Adrenal gland (tissue), 12 donors: ENCODE data around the gene GNAQ. TPM values are rescaled to one million over a fixed set of nuclear protein-coding genes. Genes with fewer than 3 reads are reported as not detected.

ENCODE experiments used
- DNase-seq, 7 donors: peaks; one replicate each; pipeline ENCODE4 v3.0.0-alpha.2; 2019 to 2020
- H3K27ac ChIP-seq, 5 donors: fragments of 200-600 bp; sonication (generic) in 4 of 5; 1 replicate in 3 of 5; 2 replicates in 2 of 5; pipeline versions ENCODE4 v1.5.1 to v1.8.0; 2016 to 2020; ENCODE audit warnings: mild to moderate bottlenecking in 1 of 5
- H3K27me3 ChIP-seq: fragments of 200-600 bp; 2 replicates; pipeline ENCODE4 v1.8.0; 2021
- H3K36me3 ChIP-seq, 2 donors: fragments of 200-600 bp; replicated peaks in 1 of 2; 1 replicate in 1 of 2; 2 replicates in 1 of 2; pipeline versions ENCODE4 v1.5.1 to v1.8.0; 2018 to 2022
- H3K4me1 ChIP-seq, 2 donors: fragments of 200-600 bp; replicated peaks in 1 of 2; 1 replicate in 1 of 2; 2 replicates in 1 of 2; pipeline versions ENCODE4 v1.5.1 to v1.8.0; 2018 to 2021
- H3K4me3 ChIP-seq, 4 donors: fragments of 200-600 bp; sonication (generic) in 3 of 4; one replicate each; pipeline ENCODE4 v1.5.1; 2016 to 2018
- H3K9me3 ChIP-seq, 3 donors: fragments of 200-600 bp; sonication (generic) in 1 of 3; replicated peaks in 1 of 3; 1 replicate in 2 of 3; 2 replicates in 1 of 3; pipeline versions ENCODE4 v1.5.1 to v1.8.0; 2016 to 2021
- POLR2A ChIP-seq, 2 donors: fragments of 450-650 bp; IDR thresholded peaks; one replicate each; pipeline ENCODE4 v1.6.1; 2017; ENCODE audit warnings: antibody characterized with exemption in 2 of 2, mild to moderate bottlenecking in 2 of 2, moderate library complexity in 1 of 2
- WGBS, 4 donors: extraction: QIAGEN DNeasy Blood & Tissue Kit in 2 of 4; methylation state at CpG; one replicate each; pipeline versions ENCODE4 v1.1.5 to v1.1.7; 2013 to 2017; 5-methylcytosine and 5-hydroxymethylcytosine counted together
- intact Hi-C, 2 donors: fragments of 100-400 bp; cut with DNase I; formaldehyde crosslinking; loops; one replicate each; pipeline versions ENCODE4 v1.14.1 to v1.15.0; 2022 to 2023
- polyA plus RNA-seq, 3 donors: library from polyadenylated mRNA; stranded (reverse); fragments of 200-250 nt in 2 of 3; fragments of 350-450 nt in 1 of 3; fragmentation: Illumina TruSeq in 1 of 3; extraction: RNeasy Lipid Tissue Mini Kit (QIAGEN cat#74804) in 1 of 3; gene quantifications; one replicate each; pipeline ENCODE4 v1.2.3, GENCODE V29; 2013 to 2014
- total RNA-seq, 9 donors: library from RNA; depleted of rRNA in 4 of 9; stranded (reverse); fragments of >200 nt in 4 of 9; fragments of 120-200 nt in 1 of 9; fragmentation: NEBNext Ultra II Directional in 1 of 9; extraction: Animal tissue kit (Norgen Biotek cat#: 25700) in 1 of 9; gene quantifications; one replicate each; pipeline versions ENCODE4 v1.1.0 to v1.2.4, GENCODE V29; 2013 to 2023
- TF ChIP-seq, protein P1 (sequence below), 6 experiments: fragments of 450-650 bp in 4 of 6; fragments of 200-600 bp in 2 of 6; sonication (generic) in 1 of 6; IDR thresholded peaks; 1 replicate in 5 of 6; 2 replicates in 1 of 6; pipeline versions ENCODE4 v1.5.1 to v1.8.0; 2016 to 2021; ENCODE audit warnings: antibody characterized with exemption in 6 of 6, mild to moderate bottlenecking in 2 of 6, moderate library complexity in 1 of 6
- donor health status: healthy with polysubstance abuse.
- donor health status: Bipolar disorder and iron deficiency.
- donor health status: DM: yes; HTN: yes; CAD: no.
- donor health status: DM: no; HTN: no; CAD: no.
- donor health status: DM: no; HTN: no; CAD: no.
- donor health status: DM: yes; HTN: yes; CAD: no.

GNAQ gene
- total and polyA plus RNA-seq, 12 donors, result 15.8 to 71.7 (median 45.1) TPM

DNA sequence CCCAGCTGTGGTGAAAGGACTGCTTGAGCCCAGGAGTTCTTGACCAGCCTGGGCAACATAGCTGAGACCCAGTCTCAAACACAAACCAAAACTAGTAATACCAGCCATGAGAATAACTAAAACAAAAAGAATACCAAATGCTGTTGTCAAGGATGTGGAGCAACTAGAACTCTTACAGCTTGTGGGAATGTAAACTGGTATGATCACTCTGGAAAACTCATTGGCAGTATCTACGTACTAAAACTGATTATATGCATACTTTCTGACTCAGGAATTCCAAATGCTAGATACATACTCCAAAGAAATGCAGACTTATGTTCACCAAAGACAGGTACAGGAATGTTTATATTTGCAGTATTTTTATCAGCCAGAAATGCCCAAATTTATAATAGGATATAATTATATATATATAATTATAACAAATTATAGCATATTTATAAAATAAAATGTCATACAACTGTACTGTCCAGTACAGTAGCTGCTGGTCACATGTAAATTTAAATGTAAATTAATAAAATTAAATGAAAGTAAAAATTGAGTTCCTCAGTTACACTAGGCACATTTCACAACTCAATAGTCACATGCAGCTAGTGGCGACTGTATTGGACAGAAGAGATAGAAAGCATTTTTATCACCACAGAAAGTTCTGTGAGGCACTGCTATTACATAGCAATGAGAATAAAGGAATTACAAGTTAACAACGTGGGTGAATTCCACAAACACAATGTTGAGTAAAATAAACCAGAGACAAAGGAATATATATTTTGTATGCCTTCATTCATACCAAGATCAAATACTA is 118.5 kb downstream of the GNAQ start:
- whole genome bisulfite sequencing, 4 donors, result 86 to 90% (median 87%) methylated on average over 3 of the region's 3 CpGs

DNA sequence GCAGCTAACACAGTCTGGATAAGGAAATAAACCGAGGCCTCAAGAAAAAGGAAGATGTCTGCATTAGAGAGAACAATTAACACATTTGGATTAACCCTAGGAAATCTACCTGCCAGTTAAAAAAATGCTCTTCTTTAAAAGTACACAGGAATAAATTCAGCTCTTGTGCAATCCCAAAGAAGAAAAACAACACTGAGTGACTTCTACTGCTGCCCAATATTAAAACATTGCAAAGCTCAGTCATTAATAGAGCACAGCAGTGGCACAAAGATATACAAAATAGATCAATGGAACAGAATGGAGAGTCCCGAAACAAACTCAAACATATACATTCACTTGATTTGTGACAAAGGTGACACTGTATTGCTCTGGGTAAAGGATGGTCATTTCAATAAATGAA is 119.7 kb downstream of the GNAQ start:
- no peaks in the 10 kb centered on the region for H3K27me3 ChIP-seq
- H3K4me1 ChIP-seq, result peaks cover 3 to 19% of the 10 kb centered on the region in 2 donors
- DNase-seq, result no peak
- no peaks in the 10 kb centered on the region for H3K36me3 ChIP-seq
- no peak overlapping the region for H3K27ac ChIP-seq
- H3K4me3 ChIP-seq, result no peak overlapping the region
- intact Hi-C loops, result no loop called here
- TF ChIP-seq, protein P1, sequence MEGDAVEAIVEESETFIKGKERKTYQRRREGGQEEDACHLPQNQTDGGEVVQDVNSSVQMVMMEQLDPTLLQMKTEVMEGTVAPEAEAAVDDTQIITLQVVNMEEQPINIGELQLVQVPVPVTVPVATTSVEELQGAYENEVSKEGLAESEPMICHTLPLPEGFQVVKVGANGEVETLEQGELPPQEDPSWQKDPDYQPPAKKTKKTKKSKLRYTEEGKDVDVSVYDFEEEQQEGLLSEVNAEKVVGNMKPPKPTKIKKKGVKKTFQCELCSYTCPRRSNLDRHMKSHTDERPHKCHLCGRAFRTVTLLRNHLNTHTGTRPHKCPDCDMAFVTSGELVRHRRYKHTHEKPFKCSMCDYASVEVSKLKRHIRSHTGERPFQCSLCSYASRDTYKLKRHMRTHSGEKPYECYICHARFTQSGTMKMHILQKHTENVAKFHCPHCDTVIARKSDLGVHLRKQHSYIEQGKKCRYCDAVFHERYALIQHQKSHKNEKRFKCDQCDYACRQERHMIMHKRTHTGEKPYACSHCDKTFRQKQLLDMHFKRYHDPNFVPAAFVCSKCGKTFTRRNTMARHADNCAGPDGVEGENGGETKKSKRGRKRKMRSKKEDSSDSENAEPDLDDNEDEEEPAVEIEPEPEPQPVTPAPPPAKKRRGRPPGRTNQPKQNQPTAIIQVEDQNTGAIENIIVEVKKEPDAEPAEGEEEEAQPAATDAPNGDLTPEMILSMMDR (IDR thresholded peaks at IDR 0.05), result no peak
- no peak for TF ChIP-seq POLR2A (IDR thresholded peaks at IDR 0.05)
- no peaks in the 10 kb centered on the region for H3K9me3 ChIP-seq
- 72 to 89% (median 89%) methylated on average over 2 of the region's 2 CpGs for WGBS, 4 donors

More for the DNA sequence above, 118.5 kb downstream of the GNAQ start:
- Histone ChIP-seq H3K27me3 (no peaks in the 10 kb centered on the region), H3K27ac (no peak overlapping the region), H3K4me1 (peaks cover 3 to 16% of the 10 kb centered on the region in 2 donors), H3K9me3 (no peaks in the 10 kb centered on the region), H3K4me3 (no peak overlapping the region), H3K36me3 (no peaks in the 10 kb centered on the region)
- no peak for DNase-seq
- TF ChIP-seq, protein P1 (IDR thresholded peaks at IDR 0.05), result no peak
- TF ChIP-seq POLR2A (IDR thresholded peaks at IDR 0.05), result no peak
- intact Hi-C loops, result no loop called here

DNA sequence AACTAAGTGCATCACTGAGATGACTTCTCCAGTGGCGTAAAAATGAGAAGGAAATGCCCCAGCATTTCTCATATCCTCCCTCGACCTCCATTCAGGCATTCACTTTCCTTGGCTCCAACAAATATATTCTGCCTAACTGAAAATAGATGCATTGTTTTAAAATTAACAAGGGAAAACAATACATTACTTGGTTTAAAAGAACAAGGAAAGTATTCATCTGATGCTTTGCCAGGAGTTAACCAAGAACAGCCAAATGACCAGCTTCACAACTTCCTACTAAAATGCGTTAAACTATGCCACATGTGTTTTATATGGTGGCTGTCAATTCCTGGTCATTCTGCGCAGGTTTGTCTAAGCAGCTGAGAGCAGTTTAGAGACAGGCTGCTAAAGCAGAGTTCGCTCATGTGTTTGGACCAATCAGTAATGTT is 121.4 kb downstream of the GNAQ start:
- H3K9me3 ChIP-seq, result no peaks in the 10 kb centered on the region
- H3K4me1 ChIP-seq, result peaks cover 0 to 5% of the 10 kb centered on the region in 2 donors
- no peaks in the 10 kb centered on the region for H3K36me3 ChIP-seq
- no peak overlapping the region for H3K4me3 ChIP-seq
- H3K27ac ChIP-seq, result no peak overlapping the region
- no peaks in the 10 kb centered on the region for H3K27me3 ChIP-seq
- DNase-seq, result no peak
- TF ChIP-seq POLR2A (IDR thresholded peaks at IDR 0.05), result no peak
- TF ChIP-seq, protein P1 (IDR thresholded peaks at IDR 0.05), result no peak
- WGBS, 4 donors, result 76 to 83% (median 80%) methylated on average over 5 of the region's 5 CpGs
- intact Hi-C loops, result no loop called here

DNA sequence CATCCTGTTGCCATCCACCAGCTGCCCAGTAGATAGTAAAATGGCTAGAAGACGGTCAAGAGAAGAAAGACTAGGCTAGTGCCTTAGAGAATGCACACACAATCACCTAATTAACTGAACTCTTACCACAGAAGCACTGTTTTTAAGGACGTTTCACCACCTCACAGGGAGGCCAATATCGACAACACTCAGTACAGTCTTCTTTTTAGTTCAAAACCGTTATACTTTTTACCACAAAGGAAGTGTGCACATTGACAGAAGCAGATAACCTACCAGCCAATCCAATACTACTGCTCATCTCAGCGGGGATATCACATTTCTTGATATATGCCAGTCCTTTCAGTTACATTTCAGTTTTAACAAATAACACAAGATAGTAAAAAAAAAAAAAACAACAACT is 122.3 kb downstream of the GNAQ start:
- H3K9me3 ChIP-seq, result no peaks in the 10 kb centered on the region
- H3K27me3 ChIP-seq, result no peaks in the 10 kb centered on the region
- intact Hi-C loops, result no loop called here
- WGBS, 4 donors, result 82 to 88% (median 83%) methylated on average over 5 of the region's 5 CpGs
- no peak overlapping the region for H3K27ac ChIP-seq
- TF ChIP-seq POLR2A (IDR thresholded peaks at IDR 0.05), result no peak
- TF ChIP-seq, protein P1 (IDR thresholded peaks at IDR 0.05), result no peak
- peaks cover 0 to 5% of the 10 kb centered on the region in 2 donors for H3K4me1 ChIP-seq
- no peak for DNase-seq
- H3K4me3 ChIP-seq, result no peak overlapping the region
- no peaks in the 10 kb centered on the region for H3K36me3 ChIP-seq
